ENCODE data around the gene TMCC1. TPM values are rescaled to one million over a fixed set of nuclear protein-coding genes. Genes with fewer than 3 reads are reported as not detected.
"Not testable (repeated sequence)": the region's sequence is repeated elsewhere in the genome, so short reads cannot be mapped to it uniquely, and the experiment has no call there.

Gene TMCC1
- 9.0 and 14.7 TPM in 2 replicates for total RNA-seq (2014; rRNA removed; shearing (Covaris generic))

DNA sequence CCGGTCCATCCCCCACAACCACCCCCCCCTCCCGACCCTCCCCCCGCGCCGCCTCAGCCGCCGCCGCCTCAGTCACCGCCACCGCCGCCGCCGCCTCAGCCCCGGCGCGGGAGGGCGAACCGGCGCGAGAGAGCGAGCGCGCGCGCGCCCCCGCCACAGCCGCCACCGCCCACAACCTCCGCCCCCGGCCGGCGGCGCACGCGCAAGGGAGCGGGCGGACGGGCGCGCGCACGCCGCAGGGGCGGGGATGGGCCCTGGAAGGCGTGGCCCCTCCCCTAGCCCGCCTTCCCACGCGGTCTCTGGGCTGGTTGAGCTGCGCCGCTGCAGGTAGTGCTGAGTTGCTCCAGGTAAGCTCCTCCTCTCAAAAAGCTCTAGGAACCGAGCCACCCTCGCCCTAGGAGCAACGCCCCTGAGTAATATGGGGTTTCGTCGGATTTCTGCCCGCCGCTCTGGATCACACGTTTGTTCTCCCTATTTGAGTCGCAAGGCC, at the start of gene TMCC1:
Gene TMCC1, minus strand, starts transcription at position 131 of the 490 bp plus-strand sequence.
- DNase-seq (ENCODE audit: low spot score) = peak; percentile 68

DNA sequence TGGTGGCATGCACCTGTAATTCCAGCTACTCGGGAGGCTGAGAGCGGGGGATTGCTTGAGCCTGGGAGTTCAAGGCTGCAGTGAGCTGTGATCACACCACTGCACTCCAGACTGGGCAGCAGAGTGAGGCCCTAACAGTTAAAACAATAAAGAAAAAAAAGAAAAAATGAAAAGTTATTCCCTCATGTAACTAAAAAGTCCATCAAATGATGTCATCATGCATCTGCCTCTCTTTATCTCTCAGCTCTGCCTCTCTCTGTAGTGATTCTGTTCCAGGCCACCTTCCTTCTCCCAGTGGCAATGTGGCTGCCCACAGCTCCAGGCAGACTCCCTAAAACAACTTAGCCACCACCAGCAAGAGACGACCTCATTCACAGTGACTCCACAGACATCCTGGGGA, 49.5 kb upstream of the TMCC1 start:
- DNase-seq (ENCODE audit: low spot score) = no peak

DNA sequence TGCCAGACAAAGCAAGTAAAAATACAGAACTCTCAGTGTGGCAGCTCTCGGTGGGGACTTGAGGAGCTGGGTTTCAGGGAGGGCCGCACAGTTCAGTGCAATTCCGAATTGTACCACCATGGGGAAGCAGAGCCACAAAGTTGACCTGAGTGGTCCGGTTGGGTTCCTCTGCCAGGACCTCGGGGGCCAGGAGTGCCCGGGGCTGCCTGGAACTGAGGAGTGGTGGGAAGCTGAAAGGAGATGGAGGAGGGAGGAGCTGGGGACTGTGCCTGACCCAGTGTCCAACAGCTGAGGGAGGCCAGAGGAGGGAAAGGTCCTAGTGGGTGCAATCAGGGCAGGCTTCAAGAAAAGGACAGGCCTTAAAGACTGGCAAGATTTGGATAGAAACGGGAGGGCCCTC, 48.8 kb upstream of the TMCC1 start:
- peak; percentile 69 for DNase-seq (ENCODE audit: low spot score)

- DNase-seq (ENCODE audit: low spot score) = no peak
Observed at GRCh38 chr3:129940086-129940485, 46.6 kb upstream of the TMCC1 start.

DNA sequence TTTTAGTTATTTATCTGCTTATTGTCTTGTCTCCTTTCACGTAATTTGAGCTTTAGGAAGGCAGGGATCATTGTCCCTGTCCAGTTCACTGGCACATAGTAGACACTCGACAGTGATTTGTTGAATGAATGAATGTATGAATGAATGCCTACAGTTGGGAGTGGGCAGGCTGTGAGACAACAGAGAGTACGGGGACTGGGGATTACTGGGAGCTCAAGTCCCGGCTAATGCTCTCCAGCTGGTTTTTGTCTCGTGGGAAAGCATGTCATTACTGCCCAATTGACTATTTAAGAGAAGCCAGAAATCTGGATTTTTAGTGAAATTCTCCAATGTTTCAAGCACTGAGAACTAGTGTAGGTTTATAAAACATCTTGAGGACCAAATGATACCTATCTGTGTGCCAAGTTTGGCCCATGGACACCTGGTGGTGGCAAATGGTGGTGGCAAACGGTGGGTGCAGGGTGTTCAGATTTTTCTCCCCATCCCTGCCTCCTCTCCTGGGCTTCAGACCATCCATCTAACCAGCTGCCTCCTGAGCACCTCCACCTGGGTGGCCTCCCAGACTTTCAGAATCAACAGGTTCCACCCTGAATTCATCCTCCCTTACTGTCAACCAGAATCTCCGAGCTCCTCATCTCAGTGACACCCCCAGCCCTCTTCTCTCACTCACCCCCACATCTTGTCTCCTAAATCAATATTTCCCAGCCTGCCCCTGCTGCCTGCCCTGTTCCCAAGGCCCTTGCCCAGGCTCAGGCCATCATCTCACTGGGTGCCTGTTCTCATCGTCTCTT, 44.8 kb upstream of the TMCC1 start:
- DNase-seq (ENCODE audit: low spot score) = no peak

DNA sequence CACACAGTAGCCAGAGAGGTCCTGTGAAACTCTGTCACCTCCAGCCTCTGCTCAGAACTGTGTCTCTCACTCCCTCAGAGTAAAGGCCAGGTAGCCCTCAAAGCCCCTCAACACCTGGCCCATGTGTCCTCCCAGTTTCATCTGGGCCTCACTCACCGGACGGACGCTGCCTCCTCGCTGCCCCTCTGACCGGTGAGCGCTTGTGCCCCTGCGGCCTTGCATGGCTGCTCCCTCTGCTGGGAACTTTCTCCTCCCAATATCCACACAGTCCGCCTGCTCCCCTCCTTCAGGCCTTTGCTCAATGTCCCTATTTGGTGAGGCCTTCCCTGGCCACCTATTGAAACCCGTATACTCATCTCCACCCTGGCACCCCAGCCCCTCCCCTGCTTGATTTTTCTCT, 44.2 kb upstream of the TMCC1 start:
- DNase-seq (ENCODE audit: low spot score) = no peak

DNA sequence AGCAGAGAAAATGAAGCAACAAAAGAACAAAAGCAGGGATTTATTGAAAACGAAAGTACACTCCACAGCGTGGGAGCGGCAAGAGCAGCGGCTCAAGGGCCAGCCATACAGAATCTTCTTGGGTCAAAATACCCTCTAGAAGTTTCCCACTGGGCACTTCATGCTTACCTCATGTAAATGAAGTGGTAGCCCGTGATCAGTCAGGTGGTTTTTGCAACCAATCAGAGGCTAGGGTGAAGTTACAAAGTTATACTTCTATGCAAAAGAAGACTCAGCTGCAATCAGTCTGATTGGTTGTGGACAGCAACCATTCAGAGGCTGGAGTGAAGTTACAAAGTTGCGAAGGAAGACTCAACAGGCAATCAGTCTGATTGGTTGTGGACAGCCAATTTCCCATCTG, 43.2 kb upstream of the TMCC1 start:
- DNase-seq (ENCODE audit: low spot score) = peak; percentile 91

DNA sequence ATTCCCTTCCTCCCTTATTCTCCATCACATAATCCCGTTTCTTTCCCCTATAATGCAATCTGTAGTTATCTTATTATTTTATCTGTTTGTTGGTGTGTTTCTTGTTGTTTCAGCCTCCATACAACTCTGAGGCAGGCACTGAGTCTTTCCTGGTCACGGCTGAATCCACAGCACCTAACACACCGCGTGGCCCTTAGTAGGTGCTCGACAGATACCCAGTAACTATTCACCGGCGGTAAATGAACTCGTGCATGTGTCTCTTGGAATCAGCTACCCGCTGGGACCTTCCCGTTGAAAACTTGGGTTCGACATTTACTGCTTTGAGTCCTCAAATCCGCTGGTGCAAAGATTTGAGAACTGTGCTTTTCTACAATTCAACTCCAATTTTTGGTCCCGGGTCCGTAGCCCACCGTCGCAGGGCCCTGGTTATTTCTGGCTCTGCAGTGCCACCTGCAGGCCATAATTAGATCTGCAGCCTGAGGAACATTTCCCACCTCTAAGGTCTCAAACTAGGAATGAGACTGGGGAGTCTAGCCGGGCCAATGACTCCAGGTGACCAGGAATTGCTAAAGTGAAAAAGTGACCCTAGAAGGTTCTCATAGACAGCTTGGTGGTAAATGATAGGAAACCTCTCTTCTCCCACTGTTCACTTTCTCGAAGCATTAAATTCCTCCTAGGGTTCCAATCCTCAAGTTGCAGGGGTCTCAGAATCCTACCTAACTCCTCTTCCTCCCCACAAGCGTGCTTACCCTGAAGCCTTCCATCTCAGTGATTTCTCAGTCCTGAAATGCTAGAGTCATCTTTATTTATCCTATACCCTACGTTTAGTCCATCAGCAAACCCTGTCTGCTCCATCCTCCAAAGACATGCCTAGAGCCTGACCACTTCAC, 41.0 kb upstream of the TMCC1 start:
- no peak for DNase-seq (ENCODE audit: low spot score)

- DNase-seq (ENCODE audit: low spot score) = no peak
Observed at GRCh38 chr3:129933471-129933870, 40.0 kb upstream of the TMCC1 start.

DNA sequence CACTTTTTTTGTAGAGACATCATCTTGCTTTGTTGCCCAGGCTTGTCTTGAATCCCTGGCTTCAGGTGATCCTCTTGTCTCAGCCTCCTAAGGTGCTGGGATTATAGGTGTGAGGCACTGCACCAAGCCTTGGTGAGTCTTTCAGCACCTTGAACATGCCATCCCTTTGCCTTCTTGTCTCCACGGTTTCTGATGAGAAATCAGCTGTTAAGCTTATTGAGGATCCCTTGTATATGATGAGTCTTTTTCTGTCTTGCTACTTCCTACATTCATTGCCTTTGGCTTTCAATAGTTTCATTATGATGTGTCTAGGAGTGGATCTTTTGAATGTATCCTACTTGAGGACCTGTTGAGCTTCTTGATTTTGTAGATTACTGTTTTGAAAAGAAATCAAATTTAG, 35.9 kb upstream of the TMCC1 start:
- no peak for DNase-seq (ENCODE audit: low spot score)

DNA sequence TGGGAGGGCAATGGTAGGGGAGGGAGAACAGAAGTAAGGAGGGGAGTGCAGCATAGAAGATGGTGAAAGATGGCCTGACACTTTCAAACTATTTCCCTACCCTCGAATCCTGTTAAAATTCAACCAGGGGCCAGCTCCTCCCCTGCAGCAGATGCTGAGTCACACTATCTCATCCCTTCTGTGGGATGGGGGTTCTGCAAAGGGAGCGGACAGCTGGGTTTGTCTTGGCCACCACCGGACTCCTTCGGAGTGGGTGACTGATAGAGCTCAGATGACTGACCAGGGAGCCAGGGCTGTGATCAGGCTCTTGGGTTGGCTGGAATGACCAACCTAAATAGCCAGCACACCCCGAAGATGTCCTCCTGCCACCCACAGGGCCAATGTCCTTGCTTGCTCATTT, 33.6 kb upstream of the TMCC1 start:
- no peak for DNase-seq (ENCODE audit: low spot score)

GRCh38 chr3:129919806-129920205, 26.3 kb upstream of the TMCC1 start:
- DNase-seq (ENCODE audit: low spot score) = no peak

GRCh38 chr3:129919357-129919756, 25.8 kb upstream of the TMCC1 start:
- DNase-seq (ENCODE audit: low spot score) = no peak

DNA sequence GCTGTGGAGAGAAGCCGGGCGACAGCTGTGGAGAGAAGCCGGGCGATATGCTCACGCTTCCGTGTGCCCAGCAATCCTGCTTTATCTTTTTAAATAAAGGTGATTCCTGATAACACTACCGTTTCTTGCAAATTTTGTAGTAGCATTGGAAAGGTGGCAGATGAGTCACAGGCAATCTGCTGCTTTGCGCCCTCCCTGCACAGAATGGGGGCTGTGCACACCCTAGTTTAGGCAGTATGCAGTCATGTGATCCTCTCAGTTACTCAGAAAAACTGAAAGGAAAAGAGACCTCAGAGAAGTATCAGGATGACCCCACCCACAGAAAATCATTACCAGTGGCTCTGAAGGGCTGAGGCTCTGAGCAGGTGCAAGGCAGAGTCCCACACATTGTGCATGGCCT, 24.9 kb upstream of the TMCC1 start:
- DNase-seq (ENCODE audit: low spot score) = no peak

DNA sequence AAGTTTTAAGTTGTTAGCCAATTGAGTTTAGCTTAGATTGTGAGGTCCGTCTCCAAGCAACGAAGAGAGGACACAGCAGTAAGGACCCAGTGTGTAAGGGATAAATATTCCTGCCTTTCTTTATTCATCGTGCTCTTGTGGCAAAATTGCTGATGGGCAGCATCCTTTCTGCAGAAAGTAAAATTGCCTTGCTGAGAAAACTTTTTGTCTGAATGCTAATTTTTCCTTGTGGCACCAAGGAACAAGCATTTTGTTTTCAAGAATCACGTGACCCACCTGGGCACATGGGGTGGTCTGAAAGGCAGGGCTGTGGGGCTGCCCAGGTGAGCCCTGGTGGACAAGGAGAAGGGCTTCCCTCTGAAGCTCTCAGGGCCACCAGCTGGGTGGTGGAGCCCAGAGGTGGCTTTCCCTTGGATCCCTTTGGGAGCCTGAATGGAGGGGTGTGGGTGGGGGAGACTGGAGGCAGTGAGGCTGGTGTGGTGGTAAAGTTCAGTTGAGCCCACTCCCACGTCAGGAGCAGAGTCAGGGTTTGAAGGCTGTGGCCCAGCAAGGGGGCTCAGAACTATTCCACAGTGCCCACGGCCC, 24.0 kb upstream of the TMCC1 start:
- no peak for DNase-seq (ENCODE audit: low spot score)

DNA sequence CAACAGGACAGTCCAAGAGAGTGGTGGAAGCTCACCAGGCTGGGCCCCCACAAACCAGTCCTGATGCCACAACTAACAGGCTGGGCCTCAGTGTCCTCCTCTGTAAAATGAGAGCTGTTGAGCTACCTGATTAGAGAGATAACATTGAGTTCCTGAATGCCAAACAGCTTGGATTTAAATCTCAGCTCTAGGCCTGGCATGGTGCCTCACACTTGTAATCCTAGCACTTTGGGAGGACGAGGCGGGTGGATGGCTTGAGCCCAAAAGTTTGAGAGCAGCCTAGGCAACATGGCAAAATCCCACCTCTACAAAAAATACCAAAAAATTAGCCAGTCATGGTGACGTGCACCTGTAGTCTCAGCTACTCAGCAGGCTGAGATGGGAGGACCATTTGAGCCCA, 20.1 kb upstream of the TMCC1 start:
- no peak for DNase-seq (ENCODE audit: low spot score)

DNA sequence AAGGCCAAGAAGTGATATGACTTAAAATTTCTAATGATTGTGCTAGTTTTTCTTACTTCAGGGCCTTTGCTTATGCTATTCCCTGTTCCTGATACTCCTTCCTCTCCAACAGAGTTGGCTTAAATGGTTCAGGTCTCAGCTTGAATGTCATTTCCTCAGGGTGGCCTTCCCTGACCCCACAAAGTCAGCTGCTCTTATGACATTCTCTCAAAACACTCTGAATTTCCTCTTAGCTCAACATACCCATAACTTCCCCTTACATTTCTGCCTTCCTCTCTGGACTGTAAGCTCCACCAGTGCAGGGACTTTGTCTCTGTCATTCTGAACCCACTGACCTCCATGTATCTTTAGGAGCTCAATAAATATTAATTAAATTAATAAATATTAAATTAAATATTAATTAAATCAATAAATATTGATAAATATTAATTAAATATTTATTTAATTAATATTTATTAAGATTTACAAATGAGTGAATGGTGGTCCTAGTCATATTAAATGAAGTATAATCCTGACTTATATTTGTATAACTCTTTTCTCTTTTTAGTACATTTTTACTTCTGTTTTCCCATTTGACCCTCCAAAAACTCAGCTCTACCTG, 17.9 kb upstream of the TMCC1 start:
- no peak for DNase-seq (ENCODE audit: low spot score)

- not testable (repeated sequence) for DNase-seq (ENCODE audit: low spot score)
Observed at GRCh38 chr3:129909235-129909634, 15.7 kb upstream of the TMCC1 start.

DNA sequence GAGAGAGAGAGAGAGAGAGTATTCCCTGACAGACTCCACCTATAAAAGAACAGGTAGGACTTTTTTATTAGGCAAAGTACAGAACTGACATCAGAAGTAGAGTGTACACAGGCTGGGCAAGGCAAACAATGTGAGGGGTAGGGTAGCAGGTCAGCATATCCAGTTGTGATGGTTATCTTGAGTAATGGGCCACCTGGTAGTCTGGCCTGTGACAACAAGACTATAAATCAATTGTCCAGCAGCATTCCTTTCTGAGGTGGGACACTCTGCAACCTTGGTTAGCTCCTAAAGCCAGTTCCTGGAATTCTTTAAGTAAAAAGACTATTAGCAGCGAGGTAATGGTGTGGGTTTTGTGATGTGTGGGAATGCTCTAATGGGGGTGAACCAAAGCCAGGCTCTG, 14.9 kb upstream of the TMCC1 start:
- DNase-seq (ENCODE audit: low spot score) = peak; percentile 81

GRCh38 chr3:129901272-129901671, 7.8 kb upstream of the TMCC1 start:
- DNase-seq (ENCODE audit: low spot score) = not testable (repeated sequence)

DNA sequence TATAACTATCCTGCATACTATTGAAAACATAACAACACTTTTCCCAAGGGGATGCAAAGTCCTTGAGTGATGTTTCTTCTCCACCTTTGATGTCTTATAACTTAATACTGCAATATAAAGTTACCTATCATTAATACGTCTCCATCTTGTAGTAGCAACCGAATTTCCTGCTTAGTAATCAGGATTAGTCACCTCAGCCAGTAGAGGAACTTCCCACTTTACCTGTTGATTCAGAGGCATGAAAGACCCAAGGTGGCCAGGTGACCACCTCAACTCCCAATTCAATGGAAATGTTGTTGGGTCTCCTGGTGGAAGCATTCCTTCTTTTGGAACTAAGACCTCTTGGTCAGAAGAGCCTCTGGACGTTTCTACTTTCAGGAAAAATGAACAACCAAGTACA, 3.5 kb upstream of the TMCC1 start:
- DNase-seq (ENCODE audit: low spot score) = no peak
